ENCODE results near the gene RILPL2. TPM values are rescaled to one million over a fixed set of nuclear protein-coding genes. Genes with fewer than 3 reads are reported as not detected.
"Not testable (repeated sequence)": the region's sequence is repeated elsewhere in the genome, so short reads cannot be mapped to it uniquely, and the experiment has no call there.

Gene RILPL2
- total RNA-seq, 1 experiment from 2014 or later, result 2.2 TPM

DNA sequence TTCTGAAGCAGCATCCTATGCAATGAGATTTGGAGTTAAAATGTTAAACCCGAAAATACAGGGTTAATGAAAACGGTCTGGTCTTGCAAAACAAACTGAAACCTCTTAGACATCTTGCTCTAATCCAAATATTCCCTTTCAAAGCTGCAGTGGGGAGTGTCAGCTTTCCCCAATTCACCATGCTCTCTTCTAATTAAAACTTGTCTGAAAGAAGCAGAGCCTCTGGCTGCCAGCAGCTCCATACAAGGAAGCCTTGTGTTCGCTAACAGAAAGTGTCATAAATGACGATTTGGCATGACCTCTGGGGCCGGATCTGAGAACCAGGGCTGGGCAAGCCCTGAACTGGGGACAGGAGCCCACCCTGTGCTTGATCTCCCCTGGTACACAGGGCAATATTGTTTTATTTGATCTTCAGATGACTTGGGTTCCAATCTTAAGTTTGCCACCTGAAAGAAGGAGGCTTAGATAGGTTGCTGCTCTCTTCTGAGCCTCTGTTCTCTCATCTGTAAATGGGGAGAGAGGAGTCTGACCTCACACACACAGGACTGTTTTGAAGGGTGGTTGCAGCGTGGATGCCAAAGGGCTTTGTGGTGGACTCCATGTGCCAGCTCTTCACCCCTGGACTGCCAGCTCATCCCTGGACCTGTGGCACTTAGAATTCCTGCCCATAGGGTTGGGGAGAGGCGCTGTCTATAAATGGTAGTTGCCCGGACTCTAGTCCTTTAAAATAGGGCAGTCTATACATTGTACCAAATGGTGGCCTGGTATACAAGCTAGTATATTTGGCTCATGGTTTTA is 44.7 kb downstream of the RILPL2 start:
- DNase-seq (ENCODE audit: low read depth, low spot score), result peak; percentile 76
- in situ Hi-C loops (cut with HindIII; ENCODE audit: low pct_unique_long_range_greater_than_20kb, low sequenced_read_pairs), result no loop called here

DNA sequence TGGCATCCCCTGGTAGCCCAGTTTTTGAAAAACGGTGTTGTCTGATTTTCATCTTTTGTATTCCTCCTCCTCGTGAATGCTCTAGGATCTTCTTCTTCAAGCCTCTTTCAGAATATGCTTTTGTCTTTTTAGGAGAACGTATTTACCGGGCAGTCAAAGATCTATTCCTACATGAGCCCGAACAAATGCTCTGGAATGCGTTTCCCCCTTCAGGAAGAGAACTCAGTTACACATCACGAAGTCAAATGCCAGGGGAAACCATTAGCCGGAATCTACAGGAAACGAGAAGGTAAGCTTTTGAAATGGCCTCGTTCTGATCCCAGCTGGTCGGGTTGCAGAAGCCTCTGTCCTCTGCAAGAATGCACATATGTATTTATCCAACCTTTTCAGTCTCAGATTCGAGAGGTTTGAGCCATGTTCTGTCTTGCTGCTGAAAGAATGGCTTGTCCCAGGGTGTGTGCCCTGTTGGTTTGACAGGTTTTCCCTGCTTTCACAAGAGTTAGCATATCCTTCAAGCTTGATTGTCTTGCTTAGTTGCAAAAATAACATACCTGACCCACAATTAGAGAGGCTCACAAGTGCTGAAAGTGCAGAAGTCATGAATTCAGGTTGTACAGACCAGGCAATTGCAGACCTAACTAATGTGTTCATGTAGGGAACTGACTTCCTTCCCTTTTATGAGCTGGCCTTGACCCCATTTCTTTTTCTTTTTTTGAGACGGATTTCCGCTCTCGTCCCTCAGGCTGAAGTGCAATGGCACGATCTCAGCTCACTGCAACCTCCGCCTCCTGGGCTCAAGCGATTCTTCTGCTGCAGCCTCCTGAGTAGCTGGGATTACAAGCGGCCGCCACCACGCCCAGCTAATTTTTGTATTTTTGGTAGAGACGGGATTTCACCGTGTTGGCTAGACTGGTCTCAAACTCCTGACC is 45.7 kb downstream of the RILPL2 start:
- DNase-seq (ENCODE audit: low read depth, low spot score), result no peak
- in situ Hi-C loops (cut with HindIII; ENCODE audit: low pct_unique_long_range_greater_than_20kb, low sequenced_read_pairs), result no loop called here

DNA sequence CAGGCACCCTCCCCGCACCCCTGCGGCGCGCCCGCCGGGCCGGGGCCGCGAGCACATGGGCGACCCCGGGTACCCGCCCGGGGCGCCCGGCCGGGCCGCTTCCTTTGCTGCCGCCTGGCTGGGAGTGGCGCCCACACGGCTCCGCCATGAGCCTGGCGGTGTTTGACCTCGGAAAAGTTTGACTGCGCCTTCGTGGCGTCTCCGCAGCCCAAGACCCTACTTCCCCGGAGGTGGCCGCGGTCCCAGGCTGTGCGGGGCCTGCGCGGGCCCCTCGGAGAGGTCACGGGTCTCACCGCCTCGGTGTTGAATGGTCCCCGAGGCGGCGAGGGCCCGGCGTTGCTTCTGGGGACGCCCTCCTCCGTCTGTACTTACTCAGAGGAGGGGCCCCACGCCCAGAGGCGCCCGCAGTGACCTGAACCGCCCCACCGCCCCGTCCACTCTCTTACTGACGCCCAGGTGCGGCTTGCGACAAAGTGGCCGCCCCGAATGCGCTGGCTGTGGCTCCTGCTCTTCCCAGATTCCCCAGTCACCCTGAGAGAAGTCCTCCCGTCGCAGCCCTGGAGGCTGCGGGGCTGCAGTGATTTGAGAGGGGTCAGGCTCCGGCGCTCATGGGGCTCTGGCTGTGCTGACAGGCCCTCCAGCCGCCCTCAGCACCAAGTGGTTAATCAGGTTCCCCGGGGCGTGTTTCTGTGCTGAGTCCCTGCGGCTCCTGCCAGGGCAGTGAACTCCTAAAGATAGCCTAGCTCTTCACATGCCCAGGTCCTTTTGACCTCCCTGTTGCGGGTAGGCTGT is 46.7 kb downstream of the RILPL2 start:
- DNase-seq (ENCODE audit: low read depth, low spot score), result no peak
- in situ Hi-C loops (cut with HindIII; ENCODE audit: low pct_unique_long_range_greater_than_20kb, low sequenced_read_pairs), result no loop called here

DNA sequence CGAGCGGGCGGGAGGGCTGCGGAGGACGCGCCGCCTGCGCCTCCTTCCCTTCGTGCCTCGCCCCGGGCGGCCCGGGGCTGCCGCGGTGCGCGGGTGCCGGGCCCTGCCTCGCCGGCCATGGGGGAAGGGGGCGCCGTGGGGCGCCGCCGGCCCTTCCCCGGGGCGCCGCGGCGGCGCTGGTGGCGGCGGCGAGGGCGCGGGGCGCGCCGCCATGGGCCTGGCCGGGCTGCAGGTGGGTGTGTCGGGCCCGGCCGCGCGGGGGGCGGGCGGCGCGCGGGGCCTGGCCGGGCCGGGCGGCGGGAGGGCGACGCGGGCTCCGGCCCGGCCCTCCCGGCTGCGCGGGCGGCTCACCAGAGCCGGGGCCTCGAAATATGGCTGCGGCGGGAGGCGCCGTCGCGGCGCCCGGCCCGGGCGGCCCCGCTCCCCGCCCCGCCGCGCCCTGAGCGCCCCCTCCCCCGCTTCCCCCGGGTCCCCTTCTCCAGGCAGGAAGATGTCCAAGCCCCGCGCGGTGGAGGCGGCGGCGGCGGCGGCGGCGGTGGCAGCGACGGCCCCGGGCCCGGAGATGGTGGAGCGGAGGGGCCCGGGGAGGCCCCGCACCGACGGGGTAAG is 47.4 kb downstream of the RILPL2 start:
- in situ Hi-C loops (cut with HindIII; ENCODE audit: low pct_unique_long_range_greater_than_20kb, low sequenced_read_pairs), result no loop called here
- no peak for DNase-seq (ENCODE audit: low read depth, low spot score)

DNA sequence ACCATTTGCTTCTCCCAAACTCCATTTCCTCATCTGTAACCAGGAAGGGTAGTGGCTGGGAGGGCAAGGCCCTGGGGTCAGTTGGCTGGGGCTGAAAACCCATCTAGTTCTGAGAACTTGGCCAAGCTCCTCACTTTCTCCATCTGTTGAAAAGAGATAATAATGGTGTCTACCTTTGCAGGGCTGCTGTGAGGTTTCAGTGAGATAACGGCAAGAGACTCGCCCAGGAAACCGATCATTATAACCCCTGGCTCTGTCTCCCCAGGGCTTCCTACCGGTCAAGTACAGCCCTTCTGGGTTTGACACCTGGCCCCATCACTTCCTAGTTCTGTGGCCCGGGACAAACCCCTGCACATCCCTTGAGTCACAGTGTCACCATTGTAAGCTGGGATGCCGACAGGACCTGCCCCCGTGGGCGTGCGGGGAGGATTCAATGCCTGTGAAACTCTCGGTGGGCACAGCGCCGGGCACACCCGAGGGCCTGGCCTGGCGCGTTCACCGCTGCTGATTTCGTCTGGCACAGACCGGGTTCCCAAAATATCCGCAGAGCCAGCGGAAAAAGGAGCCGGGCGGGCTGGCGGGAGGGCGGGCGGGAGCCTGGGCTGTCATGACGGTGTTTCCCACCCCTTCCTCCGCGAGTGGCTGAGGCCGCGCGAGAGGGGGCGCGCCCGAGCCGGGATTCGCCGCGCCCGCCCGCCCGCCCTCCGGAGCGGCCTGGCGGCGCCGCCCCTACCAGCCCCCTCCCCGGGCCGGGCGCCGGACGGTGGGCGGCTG is 48.1 kb downstream of the RILPL2 start:
- peak; percentile 65 for DNase-seq (ENCODE audit: low read depth, low spot score)

DNA sequence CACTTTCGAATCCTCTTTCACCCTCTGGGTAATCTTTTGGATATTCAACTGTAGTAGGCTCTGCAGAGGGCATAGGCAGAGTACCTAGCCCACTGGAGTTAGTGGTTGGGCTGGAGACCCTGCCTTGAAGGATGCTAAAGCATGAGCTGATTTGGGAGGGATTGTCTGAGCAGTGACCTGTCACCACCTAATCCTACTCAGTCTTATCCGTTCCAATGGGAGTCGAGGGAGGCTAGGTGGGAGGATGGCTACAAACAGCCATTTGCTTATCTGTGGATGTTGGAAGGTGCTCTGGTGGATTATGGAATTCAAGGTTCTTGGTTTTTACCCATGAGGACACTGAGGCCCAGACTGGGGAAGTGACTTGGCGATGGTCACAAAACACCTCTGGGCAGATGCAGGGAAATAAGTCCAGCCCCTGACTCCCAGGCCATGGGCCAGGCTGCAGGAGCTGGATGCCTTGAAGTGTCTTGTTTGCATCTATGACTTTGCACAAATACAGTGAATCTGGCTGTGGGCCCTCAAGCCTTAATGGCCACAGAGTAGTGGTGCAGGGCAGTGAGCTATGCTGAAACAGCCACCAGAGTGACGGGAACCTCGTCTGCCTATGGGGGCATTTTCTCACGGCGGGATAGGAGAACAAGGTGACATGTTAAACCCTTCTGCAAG is 48.8 kb downstream of the RILPL2 start:
- no peak for DNase-seq (ENCODE audit: low read depth, low spot score)
- in situ Hi-C loops (cut with HindIII; ENCODE audit: low pct_unique_long_range_greater_than_20kb, low sequenced_read_pairs), result no loop called here

More for the DNA sequence above, 48.1 kb downstream of the RILPL2 start:
- in situ Hi-C loops (cut with HindIII; ENCODE audit: low pct_unique_long_range_greater_than_20kb, low sequenced_read_pairs), result no loop called here

DNA sequence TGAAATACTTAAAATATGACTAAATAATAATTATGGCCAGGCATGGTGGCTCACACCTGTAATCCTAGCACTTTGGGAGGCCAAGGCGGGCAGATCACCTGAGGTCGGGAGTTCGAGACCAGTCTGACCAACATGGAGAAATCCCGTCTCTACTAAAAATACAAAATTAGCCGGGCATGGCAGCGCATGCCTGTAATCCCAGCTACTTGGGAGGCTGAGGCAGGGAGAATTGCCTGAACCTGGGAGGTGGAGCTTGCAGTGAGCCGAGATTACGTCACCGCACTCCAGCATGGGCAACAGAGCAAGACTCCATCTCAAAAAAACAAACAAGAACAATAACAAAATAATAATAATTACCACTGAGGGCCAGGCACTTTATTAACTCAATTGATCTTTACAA is 50.9 kb downstream of the RILPL2 start:
- in situ Hi-C loops (cut with HindIII; ENCODE audit: low pct_unique_long_range_greater_than_20kb, low sequenced_read_pairs); DNase-seq (ENCODE audit: low read depth, low spot score): not testable (repeated sequence)

DNA sequence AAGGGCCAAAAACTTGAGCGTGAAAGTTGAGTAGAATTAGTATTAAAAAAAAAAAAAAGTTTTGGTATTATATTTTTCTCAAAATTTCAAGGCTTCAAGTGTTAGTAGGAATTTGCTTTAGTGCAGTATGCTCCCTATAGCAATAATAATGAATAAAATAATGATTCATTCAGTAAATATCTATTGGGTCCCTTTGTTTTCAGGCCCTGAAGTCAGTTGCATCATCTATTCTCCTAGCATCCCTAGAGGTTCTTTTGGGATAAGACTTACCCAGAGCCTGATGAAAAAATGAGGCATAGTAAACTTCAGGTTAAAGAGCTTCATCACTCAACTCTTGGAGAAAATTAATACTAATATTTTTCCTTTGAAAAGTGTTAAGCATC is 51.5 kb downstream of the RILPL2 start:
- DNase-seq (ENCODE audit: low read depth, low spot score), result no peak
- in situ Hi-C loops (cut with HindIII; ENCODE audit: low pct_unique_long_range_greater_than_20kb, low sequenced_read_pairs), result no loop called here

DNA sequence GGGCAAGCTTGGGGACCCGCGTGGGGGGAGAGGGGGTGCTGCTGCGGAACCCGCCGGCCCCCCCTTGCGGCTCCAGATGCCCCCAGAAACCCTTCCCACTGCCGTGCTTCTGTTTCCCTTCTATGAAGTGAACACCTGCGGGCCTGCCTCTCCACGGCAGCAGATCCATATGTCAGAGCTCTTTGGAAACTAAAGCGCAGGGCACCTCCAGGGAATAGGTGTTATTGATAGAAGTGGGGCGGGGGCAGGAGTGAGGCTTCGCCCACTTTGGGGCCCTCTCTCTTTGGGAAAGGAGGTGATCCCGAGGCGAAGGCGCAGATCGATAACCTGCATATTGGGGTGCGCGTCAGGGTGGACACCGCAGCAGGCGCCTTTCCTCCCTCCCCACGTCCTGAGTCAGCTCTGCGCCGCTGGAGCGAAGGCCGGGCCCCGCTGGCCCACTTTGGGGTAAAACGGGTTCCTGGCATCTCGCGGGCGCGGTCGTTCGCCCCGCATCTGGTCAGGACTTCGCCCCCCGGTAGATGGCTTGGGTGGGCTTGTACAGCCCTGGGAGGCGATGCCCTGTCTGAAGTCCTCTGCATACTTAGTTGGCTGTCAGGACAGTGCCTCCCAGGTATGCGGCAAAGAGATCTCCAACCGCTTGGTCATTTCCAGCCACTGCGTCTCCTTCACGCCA is 52.0 kb downstream of the RILPL2 start:
- in situ Hi-C loops (cut with HindIII; ENCODE audit: low pct_unique_long_range_greater_than_20kb, low sequenced_read_pairs), result no loop called here
- DNase-seq (ENCODE audit: low read depth, low spot score), result no peak

DNA sequence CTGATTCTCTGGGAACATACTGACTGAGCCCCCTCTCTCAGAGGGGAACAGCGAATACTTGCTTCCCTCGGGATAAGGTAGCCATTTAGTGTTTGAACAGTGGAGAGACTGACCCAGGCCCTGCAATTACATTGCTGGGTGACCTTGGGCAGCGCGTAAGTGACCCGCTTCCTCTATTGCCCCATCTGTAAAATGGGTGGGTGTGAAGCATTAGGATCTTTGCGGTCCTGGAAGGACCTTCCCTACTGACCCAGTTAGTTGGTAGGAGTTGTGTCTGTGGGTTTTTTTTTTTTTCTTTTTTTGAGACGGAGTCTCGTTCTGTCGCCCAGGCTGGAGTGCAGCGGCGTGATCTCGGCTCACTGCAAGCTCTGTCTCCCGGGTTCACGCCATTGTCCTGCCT is 53.8 kb downstream of the RILPL2 start:
- no peak for DNase-seq (ENCODE audit: low read depth, low spot score)
- in situ Hi-C loops (cut with HindIII; ENCODE audit: low pct_unique_long_range_greater_than_20kb, low sequenced_read_pairs), result no loop called here

DNA sequence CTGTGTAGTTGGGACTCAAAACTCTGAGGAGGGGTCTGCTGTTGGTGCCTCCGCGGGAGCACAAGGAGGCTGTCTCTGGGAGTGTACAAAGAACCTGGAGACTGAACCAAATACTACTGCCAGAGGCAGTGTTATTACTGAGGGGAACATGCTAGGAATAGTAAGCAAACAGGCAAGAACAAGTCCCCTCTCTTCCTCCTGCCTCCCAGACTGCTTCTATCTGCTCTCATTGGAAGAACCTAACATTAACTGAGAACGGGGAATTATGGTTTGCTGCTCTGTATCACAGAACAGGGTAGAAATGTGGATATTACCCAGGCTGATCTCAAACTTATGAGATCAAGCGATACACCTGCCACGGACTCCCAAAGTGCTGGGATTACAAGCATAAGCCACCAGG is 57.1 kb downstream of the RILPL2 start:
- in situ Hi-C loops (cut with HindIII; ENCODE audit: low pct_unique_long_range_greater_than_20kb, low sequenced_read_pairs), result no loop called here

DNA sequence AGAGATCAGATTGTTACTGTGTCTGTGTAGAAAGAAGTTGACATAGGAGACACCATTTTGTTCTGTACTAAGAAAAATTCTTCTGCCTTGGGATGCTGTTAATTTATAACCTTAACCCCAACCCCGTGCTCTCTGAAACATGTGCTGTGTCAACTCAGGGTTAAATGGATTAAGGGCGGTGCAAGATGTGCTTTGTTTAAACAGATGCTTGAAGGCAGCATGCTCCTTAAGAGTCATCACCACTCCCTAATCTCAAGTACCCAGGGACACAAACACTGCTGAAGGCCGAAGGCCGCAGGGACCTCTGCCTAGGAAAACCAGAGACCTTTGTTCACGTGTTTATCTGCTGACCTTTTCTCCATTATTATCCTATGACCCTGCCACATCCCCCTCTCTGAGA is 64.1 kb downstream of the RILPL2 start:
- in situ Hi-C loops (cut with HindIII; ENCODE audit: low pct_unique_long_range_greater_than_20kb, low sequenced_read_pairs); DNase-seq (ENCODE audit: low read depth, low spot score): not testable (repeated sequence)

More for the DNA sequence above, 57.1 kb downstream of the RILPL2 start:
- no peak for DNase-seq (ENCODE audit: low read depth, low spot score)

DNA sequence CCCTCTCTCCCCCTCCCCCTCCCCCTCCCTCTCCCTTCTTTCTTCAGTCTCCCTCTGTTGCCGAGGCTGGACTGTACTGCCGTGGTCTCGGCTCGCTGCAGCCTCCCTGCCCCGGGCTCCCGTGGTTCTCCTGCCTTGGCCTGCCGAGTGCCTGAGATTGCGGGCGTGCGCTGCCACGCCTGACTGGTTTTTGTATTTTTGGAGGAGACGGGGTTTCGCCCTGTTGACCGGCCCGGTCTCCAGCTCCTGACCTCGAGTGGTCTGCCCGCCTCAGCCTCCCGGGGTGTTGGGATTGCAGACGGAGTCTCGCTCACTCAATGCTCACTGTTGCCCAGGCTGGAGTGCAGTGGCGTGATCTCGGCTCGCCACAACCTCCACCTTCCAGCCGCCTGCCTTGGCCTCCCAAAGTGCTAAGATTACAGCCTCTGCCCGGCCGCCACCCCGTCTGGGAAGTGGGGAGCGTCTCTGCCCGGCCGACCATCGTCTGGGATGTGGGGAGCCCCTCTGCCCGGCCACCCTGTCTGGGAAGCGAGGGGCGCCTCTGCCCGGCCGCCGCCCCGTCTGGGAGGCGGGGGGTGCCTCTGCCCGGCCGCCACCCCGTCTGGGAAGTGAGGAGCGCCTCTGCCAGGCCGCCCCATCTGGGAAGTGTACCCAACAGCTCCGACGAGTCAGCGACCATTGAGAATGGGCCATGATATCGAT is 64.7 kb downstream of the RILPL2 start:
- in situ Hi-C loops (cut with HindIII; ENCODE audit: low pct_unique_long_range_greater_than_20kb, low sequenced_read_pairs); DNase-seq (ENCODE audit: low read depth, low spot score): not testable (repeated sequence)

DNA sequence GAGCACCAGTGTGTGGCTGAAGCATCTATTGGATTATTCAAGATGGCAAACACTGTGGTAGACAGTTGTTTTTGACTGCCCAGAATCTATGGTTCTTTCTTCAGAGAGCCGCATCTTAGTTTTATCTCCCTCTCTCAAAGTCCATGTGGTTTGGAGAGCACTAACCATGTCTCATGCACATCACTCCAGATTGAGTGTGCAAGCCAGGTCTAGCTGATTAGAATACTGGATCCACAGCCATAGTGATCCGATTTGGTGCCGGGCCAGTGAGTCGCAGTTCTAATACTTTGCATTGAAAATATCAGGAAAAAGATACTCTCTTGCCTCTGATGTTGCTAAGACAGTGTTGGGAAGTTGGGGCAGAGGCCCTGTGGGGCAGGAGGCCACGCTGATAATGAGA is 67.3 kb downstream of the RILPL2 start:
- in situ Hi-C loops (cut with HindIII; ENCODE audit: low pct_unique_long_range_greater_than_20kb, low sequenced_read_pairs), result no loop called here
- no peak for DNase-seq (ENCODE audit: low read depth, low spot score)

DNA sequence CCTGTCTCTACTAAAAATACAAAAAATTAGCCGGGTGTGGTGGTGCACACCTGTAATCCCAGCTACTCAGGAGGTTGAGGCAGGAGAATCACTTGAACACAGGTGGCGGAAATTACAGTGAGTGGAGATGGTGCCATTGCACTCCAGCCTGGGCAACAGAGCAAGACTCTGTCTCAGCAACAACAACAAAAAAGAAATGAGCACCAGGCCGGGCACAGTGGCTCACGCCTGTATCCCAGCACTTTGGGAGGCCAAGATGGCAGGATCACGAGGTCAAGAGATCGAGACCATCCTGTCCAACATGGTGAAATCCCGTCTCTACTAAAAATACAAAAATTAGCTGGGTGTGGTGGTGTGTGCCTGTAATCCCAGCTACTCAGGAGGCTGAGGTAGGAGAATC is 68.1 kb downstream of the RILPL2 start:
- in situ Hi-C loops (cut with HindIII; ENCODE audit: low pct_unique_long_range_greater_than_20kb, low sequenced_read_pairs); DNase-seq (ENCODE audit: low read depth, low spot score): not testable (repeated sequence)

Measured in SK-MEL-5 (cell line).